SW 1271 (cell line): Measurements from ENCODE around the gene ARL5A.

ENCODE experiments used
- DNase-seq, 2 experiments: peaks; one replicate each; lab custom pipeline; 2025; lab: John Stamatoyannopoulos, UW

ARL5A gene

DNA sequence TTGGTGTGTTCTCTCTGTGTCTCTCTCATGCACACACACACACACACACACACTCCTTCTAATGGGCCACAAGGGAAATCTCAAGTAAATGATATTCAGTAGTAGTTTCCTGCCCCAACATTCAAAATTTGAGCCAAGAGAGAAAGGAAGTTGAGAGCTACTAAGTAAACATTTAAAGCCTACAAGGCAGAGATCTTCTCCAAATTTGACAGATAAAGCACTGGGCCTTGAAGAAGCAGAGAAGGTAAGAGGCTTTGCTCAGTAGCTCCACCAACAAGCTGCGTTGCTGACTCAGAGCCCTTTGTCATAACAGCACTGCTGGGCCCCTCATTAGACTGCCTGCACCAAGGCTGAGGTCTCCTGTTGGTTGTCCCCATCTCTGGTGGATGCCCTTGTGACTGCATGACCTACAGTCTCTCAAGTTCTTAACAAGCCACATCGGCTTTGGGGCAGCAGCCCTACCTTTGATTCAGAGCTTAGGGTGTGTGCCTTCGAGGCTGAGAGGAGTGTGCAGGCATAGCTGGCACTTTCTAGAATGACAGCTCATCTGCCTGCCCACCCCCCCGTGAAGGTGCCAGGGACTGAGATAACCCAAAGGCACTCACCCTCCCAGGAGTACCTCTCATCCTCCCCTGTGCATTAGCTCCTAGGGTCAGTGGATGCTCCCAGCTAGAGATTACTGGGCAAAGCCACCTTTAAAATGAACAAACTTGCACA lies 61.6 kb downstream of the ARL5A start:
- DNase-seq = no peak

DNA sequence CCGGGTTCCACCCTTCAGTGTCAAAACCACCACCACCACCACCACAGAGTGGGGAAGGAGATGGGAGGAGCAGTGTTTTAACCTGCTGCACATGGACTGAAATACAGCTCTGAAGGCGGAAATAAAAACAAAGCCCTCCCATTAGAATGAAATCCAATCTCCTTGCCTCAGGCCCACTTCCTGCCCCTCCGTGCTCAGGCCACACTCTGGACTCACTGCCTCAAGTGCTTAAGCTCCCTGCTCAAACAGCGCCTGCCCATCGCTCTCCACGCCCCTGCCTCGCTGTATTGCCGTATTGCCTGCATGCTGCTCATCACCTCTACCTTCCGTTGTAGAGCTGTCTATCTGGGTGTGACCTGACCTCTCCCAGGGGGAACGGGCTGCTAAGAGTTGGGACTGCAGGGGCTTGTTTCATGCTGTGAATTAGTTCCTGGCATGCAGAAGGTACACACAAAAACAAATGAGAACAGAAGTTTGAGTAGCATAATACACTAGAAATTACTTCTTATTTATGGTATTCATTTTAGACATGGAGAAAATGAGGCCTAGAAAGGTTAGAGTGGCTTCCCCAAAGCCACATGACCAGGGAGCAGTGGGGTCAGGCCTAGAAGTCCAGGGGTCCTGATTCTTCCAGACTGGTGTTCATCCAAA lies 62.3 kb downstream of the ARL5A start:
- no peak for DNase-seq

DNA sequence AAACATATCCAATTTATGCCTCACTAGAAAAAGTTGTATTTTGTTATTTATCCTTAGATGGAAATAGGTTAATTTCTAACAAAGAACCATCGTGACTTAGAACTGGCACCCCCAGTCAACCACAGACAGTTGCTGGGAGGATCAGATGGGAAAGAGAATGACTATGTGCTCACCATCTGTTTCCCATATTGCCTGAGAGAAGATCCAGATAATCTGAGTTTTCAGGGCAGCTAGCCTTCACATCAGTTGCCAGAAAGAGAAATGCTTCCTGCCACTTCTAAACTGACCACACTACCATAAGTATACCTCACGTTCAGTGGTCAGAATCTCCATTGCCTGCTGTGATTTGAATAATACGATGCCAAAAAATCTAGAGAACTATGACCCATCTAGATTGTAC lies 65.5 kb downstream of the ARL5A start:
- DNase-seq = no peak

DNA sequence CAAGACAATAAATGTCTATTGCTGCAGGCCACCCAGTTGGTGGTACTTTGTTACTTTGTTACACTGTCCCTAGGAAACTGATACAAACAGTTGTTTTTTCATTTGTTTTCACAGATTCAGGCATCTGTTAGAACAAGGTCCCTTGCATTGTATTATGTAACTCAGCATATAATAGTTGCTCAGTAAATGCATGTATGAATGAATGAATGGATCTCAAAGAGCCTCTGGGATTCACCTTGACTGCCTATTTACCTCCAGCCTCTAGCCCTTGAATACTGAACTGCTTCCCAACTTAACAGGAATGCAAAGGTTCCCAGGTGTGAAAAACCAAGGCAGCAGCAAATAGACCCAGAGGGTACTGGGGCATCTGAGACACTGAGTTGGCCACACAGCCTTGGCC lies 66.5 kb downstream of the ARL5A start:
- no peak for DNase-seq

DNA sequence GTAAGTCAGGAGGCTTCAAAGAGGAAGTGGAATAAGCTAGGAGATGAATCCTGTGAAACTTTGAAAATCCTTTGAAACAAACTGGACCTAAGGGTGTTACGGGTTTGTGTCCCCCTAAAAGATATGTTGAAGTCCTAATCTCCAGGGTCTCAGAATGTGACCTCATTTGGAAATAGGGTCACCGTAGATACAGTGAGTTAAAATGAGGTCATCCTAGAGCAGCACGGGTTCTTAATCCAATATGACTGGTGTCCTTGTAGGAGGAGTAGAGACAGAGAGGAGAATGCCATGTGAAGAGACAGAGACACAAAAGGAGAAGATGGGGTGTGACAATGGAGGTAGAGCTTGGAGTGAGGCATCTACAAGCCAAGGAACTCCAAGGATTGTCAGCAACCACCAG lies 67.0 kb downstream of the ARL5A start:
- DNase-seq = no peak

DNA sequence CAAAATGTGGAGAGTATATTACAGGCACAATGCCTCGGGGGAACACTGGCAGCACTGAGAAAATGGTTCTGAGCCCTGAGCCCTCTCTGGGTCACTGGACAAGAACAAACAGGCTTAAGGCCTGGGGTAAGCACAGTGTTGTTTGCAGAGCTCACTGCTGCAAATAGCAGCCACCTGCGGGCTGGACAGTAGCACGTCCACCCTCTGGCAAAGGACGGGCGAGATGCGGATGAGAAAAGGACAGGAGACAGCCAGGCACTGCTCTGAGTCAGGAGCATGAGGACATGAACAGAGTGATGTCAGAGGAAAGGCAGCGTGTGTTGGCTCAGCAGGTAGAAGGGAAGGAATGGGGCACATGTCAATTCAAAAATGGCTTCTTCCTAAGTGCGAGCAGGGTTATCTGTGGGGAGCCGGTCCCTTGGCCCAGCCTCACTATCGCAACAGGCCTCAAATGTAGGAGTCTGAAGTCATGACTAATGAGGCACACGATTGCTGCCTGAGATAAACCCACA lies 68.0 kb downstream of the ARL5A start:
- no peak for DNase-seq

DNA sequence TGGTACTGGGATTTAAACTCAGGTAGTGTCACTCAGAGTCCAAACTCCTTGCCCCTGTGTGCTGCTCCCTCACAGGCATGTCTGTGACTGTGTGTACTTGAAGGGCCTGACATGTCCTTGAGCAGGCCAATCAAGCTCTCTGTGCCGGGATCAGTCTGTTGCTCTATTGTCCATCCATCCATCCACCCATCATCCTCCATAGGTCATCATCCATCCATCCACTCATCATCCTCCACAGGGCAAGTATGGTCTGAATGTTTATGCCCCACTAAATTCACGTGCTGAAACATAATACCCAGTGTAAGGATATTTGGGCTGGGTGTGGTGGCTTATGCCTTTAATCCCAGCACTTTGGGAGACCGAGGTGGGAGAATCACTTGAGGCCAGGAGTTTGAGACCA lies 69.5 kb downstream of the ARL5A start:
- no peak for DNase-seq

DNA sequence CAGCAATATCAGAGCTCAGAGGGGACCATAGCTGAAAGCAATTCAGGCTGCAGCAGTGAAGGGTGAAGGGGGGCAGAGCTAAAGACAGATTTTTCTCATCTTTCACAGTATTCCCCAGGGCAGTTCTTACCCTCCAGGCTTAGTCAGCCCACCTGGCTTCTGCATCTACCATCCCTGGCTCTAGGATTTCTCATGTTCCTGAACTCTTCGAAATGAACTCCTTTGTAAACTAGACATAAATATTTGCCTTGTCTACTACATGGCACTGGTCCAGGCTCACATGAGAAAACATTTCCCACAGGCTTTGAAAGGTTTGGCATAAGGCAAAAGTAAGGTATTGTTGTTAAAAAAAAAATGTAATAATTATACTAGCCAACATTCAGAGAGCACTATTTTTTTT lies 70.4 kb downstream of the ARL5A start:
- DNase-seq = no peak

DNA sequence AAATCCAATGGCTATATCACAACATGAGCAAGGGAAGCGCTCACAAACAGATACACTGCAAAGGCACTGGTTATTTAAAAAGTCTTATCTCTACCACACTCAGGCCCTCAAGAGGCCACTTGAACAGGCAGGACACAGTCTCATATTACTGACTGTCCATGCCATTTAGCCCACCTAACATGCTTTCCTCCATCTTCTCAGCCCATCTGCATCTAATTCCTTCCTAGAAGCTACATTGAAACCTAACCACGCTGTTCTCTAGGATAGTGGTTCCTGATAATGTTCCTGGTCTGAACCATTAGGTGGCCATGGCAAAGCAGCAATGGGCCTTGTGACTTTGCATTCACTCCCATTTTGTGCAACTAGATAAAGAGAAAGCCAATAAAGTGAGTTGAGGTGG lies 71.4 kb downstream of the ARL5A start:
- no peak for DNase-seq

DNA sequence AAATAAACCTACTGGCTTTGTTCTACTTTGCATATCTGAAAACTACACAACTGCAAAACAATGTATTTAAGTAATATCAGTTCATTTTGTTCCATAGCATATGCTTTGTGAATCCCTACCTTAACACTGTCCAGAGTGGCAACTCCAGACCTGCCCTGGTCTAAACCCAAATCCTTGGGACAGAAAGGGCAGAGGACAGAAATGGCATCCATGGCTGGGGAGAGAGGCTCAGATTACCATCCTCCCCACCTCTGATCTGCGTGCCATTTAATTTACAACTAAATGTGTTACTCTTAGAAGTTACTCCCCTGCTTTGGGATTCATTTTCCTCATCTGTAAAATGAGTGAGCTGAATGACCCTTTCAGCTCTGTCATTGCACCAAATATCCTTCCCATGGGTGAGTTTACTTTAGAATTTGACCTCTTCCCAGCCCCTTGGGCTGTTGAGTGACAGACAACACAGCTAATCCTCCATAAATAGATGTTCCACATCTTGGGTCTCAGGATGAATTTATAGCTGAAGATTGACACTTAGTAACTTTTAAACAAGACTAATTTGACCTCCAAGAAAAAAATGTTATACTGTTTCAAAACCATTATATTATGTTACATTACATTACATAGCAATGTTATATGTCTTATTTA lies 73.8 kb downstream of the ARL5A start:
- no peak for DNase-seq

DNA sequence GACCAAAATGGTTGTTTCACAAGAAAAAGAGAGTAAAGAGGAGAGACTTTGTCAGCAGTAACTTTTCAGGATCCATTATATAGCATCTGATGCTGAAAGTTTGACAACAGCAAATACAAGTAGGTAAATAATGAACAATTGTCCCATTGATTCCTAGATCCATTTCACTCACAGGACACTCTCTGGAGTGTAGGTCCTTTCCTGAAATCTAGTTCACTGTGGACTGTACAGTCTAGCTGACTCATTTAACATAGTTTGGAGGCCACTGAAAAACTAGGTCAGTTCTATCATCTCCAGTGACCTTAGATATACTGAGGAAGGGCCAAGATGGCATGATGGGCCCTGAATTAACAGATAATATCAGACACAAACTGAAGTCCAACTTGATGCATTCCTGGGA lies 74.7 kb downstream of the ARL5A start:
- DNase-seq = no peak
